Activated T-helper 1 cell treated with anti-CD3 and anti-CD28 coated beads, Interleukin-12 subunit alpha, Interleukin-12 subunit beta, Interleukin-2, Interleukin-4 antibody, amounts not matched to agents 30 ng/mL and 10 ng/mL and 1 ng/mL, durations not matched to agents 14 hours and 24 hours and 36 hours (primary cell): ENCODE measurements around the gene POLRMT. TPM values are rescaled to one million over a fixed set of nuclear protein-coding genes. Genes with fewer than 3 reads are reported as not detected.
"Not testable (repeated sequence)": the region's sequence is repeated elsewhere in the genome, so short reads cannot be mapped to it uniquely, and the experiment has no call there.

Experiments used
- DNase-seq: peaks from one replicate; pipeline ENCODE4 v3.0.0; 2021; ENCODE audit warnings: low spot score
- H3K27ac Mint-ChIP-seq: one replicate; pipeline ENCODE4 v1.8.0; 2021; ENCODE audit warnings: mild to moderate bottlenecking, mixed read lengths
- H3K27me3 Mint-ChIP-seq: one replicate; pipeline ENCODE4 v1.8.0; 2022; ENCODE audit warnings: mild to moderate bottlenecking, moderate library complexity, mixed read lengths; ENCODE audit not compliant: insufficient read depth
- H3K36me3 Mint-ChIP-seq: one replicate; pipeline ENCODE4 v1.8.0; 2021; ENCODE audit warnings: low read depth, mixed read lengths
- H3K4me1 Mint-ChIP-seq: one replicate; pipeline ENCODE4 v1.8.0; 2021; ENCODE audit warnings: low read depth, mixed read lengths
- H3K4me3 Mint-ChIP-seq: one replicate; pipeline ENCODE4 v1.8.0; 2021; ENCODE audit warnings: mild to moderate bottlenecking, moderate library complexity, mixed read lengths
- H3K9me3 Mint-ChIP-seq: one replicate; pipeline ENCODE4 v1.8.0; 2021; ENCODE audit warnings: mixed read lengths
- intact Hi-C: fragments of 100-400 bp; cut with micrococcal nuclease; formaldehyde crosslinking; loops from one replicate; pipeline ENCODE4 v1.15.1; 2024
- total RNA-seq: library from RNA; stranded (reverse); gene quantifications from 2 replicates; pipeline ENCODE4 v1.2.3, GENCODE V29; 2022

The POLRMT gene
- total RNA-seq, 1 donor from 2014 or later: 104 TPM

- H3K4me1 Mint-ChIP-seq, H3K27ac Mint-ChIP-seq, DNase-seq, H3K27me3 Mint-ChIP-seq, H3K9me3 Mint-ChIP-seq, intact Hi-C loops, H3K4me3 Mint-ChIP-seq, H3K36me3 Mint-ChIP-seq: not testable (repeated sequence)
These were observed 28.0 kb downstream of the POLRMT start for GRCh38 chr19:605061-605971.

- H3K9me3 Mint-ChIP-seq: no peaks in the 10 kb centered on the region
- H3K4me3 Mint-ChIP-seq: no peak overlapping the region
- H3K36me3 Mint-ChIP-seq: no peaks in the 10 kb centered on the region
- intact Hi-C loops: no loop called here
- H3K27ac Mint-ChIP-seq: no peak overlapping the region
- DNase-seq: peak; percentile 32
- H3K27me3 Mint-ChIP-seq: peaks cover 3% of the 10 kb centered on the region
- no peaks in the 10 kb centered on the region for H3K4me1 Mint-ChIP-seq
These were observed 29.0 kb downstream of the POLRMT start for GRCh38 chr19:604355-604754.

GRCh38 chr19:603779-604178, 29.6 kb downstream of the POLRMT start:
- intact Hi-C loops, H3K4me3 Mint-ChIP-seq, H3K27ac Mint-ChIP-seq, H3K27me3 Mint-ChIP-seq, DNase-seq, H3K4me1 Mint-ChIP-seq, H3K9me3 Mint-ChIP-seq, H3K36me3 Mint-ChIP-seq: not testable (repeated sequence)

GRCh38 chr19:603302-603639, 30.1 kb downstream of the POLRMT start:
- H3K27me3 Mint-ChIP-seq, H3K27ac Mint-ChIP-seq, H3K4me3 Mint-ChIP-seq, DNase-seq, intact Hi-C loops, H3K36me3 Mint-ChIP-seq, H3K4me1 Mint-ChIP-seq, H3K9me3 Mint-ChIP-seq: not testable (repeated sequence)

- DNase-seq: no peak
- Mint-ChIP-seq H3K27me3 (peaks cover 3% of the 10 kb centered on the region), H3K4me3 (no peak overlapping the region), H3K36me3 (no peaks in the 10 kb centered on the region), H3K9me3 (no peaks in the 10 kb centered on the region), H3K4me1 (no peaks in the 10 kb centered on the region), H3K27ac (no peak overlapping the region)
- intact Hi-C loops: no loop called here
These were observed 30.7 kb downstream of the POLRMT start for GRCh38 chr19:602391-603301.

- Mint-ChIP-seq H3K27me3 (peaks cover 3% of the 10 kb centered on the region), H3K4me1 (no peaks in the 10 kb centered on the region), H3K36me3 (no peaks in the 10 kb centered on the region), H3K9me3 (no peaks in the 10 kb centered on the region), H3K27ac (no peak overlapping the region), H3K4me3 (no peak overlapping the region)
- intact Hi-C loops: no loop called here
- no peak for DNase-seq
These were observed 31.5 kb downstream of the POLRMT start for GRCh38 chr19:601790-602189.

GRCh38 chr19:601310-601709, 32.0 kb downstream of the POLRMT start:
- Mint-ChIP-seq H3K4me1 (no peaks in the 10 kb centered on the region), H3K9me3 (no peaks in the 10 kb centered on the region), H3K27me3 (peaks cover 3% of the 10 kb centered on the region), H3K36me3 (no peaks in the 10 kb centered on the region), H3K4me3 (no peak overlapping the region), H3K27ac (no peak overlapping the region)
- intact Hi-C loops: no loop called here
- no peak for DNase-seq

- DNase-seq: no peak
- no peaks in the 10 kb centered on the region for H3K36me3 Mint-ChIP-seq
- no peak overlapping the region for H3K4me3 Mint-ChIP-seq
- H3K4me1 Mint-ChIP-seq: no peaks in the 10 kb centered on the region
- intact Hi-C loops: no loop called here
- no peak overlapping the region for H3K27ac Mint-ChIP-seq
- H3K27me3 Mint-ChIP-seq: peaks cover 7% of the 10 kb centered on the region
- no peaks in the 10 kb centered on the region for H3K9me3 Mint-ChIP-seq
These were observed 35.7 kb downstream of the POLRMT start for GRCh38 chr19:597406-598315.

- Mint-ChIP-seq H3K27ac (no peak overlapping the region), H3K9me3 (no peaks in the 10 kb centered on the region), H3K4me1 (no peaks in the 10 kb centered on the region), H3K4me3 (no peak overlapping the region), H3K27me3 (peaks cover 9% of the 10 kb centered on the region), H3K36me3 (no peaks in the 10 kb centered on the region)
- no peak for DNase-seq
- intact Hi-C loops: no loop called here
These were observed 37.1 kb downstream of the POLRMT start for GRCh38 chr19:596263-596655.

GRCh38 chr19:595326-596262, 37.7 kb downstream of the POLRMT start:
- H3K36me3 Mint-ChIP-seq: no peaks in the 10 kb centered on the region
- intact Hi-C loops: no loop called here
- H3K27me3 Mint-ChIP-seq: peaks cover 12% of the 10 kb centered on the region

GRCh38 chr19:594265-594870, 39.0 kb downstream of the POLRMT start:
- no peaks in the 10 kb centered on the region for H3K9me3 Mint-ChIP-seq
- intact Hi-C loops: no loop called here
- no peak overlapping the region for H3K4me3 Mint-ChIP-seq
- DNase-seq: no peak
- H3K27ac Mint-ChIP-seq: no peak overlapping the region
- no peaks in the 10 kb centered on the region for H3K36me3 Mint-ChIP-seq
- no peaks in the 10 kb centered on the region for H3K4me1 Mint-ChIP-seq
- H3K27me3 Mint-ChIP-seq: peaks cover 11% of the 10 kb centered on the region

More at GRCh38 chr19:595326-596262, 37.7 kb downstream of the POLRMT start:
- DNase-seq: no peak
- H3K4me1 Mint-ChIP-seq: no peaks in the 10 kb centered on the region
- H3K27ac Mint-ChIP-seq: no peak overlapping the region
- no peaks in the 10 kb centered on the region for H3K9me3 Mint-ChIP-seq
- H3K4me3 Mint-ChIP-seq: no peak overlapping the region
